Muscle layer of duodenum (tissue), 2 donors: ENCODE measurements around the gene MPRIP.
"Not testable (repeated sequence)": the region's sequence is repeated elsewhere in the genome, so short reads cannot be mapped to it uniquely, and the experiment has no call there.

Source experiments
- H3K27ac ChIP-seq: one replicate; pipeline ENCODE4 v1.7.0; 2013; ENCODE audit warnings: mild to moderate bottlenecking, low read length
- H3K27me3 ChIP-seq: one replicate; pipeline ENCODE4 v1.7.0; 2013; ENCODE audit warnings: low read depth, mild to moderate bottlenecking, control low read depth, low read length
- H3K36me3 ChIP-seq, 2 donors: one replicate each; pipeline ENCODE4 v1.7.0; 2013; ENCODE audit warnings: low read length in 2 of 2, control low read depth in 1 of 2, mild to moderate bottlenecking in 1 of 2; ENCODE audit not compliant: insufficient read depth in 2 of 2, control insufficient read depth in 1 of 2
- H3K4me1 ChIP-seq, 2 donors: one replicate each; pipeline ENCODE4 v1.7.0; 2013; ENCODE audit warnings: low read length in 2 of 2, mild to moderate bottlenecking in 2 of 2, control low read depth in 1 of 2, moderate library complexity in 1 of 2; ENCODE audit not compliant: insufficient read depth in 2 of 2, control insufficient read depth in 1 of 2
- H3K4me3 ChIP-seq, 2 donors: one replicate each; pipeline ENCODE4 v1.7.0; 2013; ENCODE audit warnings: low read length in 2 of 2, low read depth in 1 of 2, mild to moderate bottlenecking in 1 of 2
- H3K9me3 ChIP-seq, 2 donors: one replicate each; pipeline ENCODE4 v1.7.0; 2013; ENCODE audit warnings: low read length in 2 of 2, control low read depth in 1 of 2, mild to moderate bottlenecking in 1 of 2; ENCODE audit not compliant: control insufficient read depth in 1 of 2
- donor health status: healthy.

MPRIP gene

GRCh38 chr17:17190188-17190587 lies 147.9 kb downstream of the MPRIP start:
- H3K4me1 ChIP-seq = peaks cover 0 to 41% of the 10 kb centered on the region in 2 donors
- H3K9me3 ChIP-seq = no peaks in the 10 kb centered on the region
- peak overlapping the region; percentile 10 for H3K27ac ChIP-seq
- peaks cover 10 to 16% of the 10 kb centered on the region in 2 donors for H3K36me3 ChIP-seq
- H3K4me3 ChIP-seq = no peak overlapping the region
- no peaks in the 10 kb centered on the region for H3K27me3 ChIP-seq

- peak overlapping the region in 1 of 2 donors; percentile 2 for H3K4me3 ChIP-seq
- H3K27ac ChIP-seq = peak overlapping the region; percentile 73
- H3K4me1 ChIP-seq = peaks cover 0 to 35% of the 10 kb centered on the region in 2 donors
- peaks cover 10 to 16% of the 10 kb centered on the region in 2 donors for H3K36me3 ChIP-seq
- H3K27me3 ChIP-seq = no peaks in the 10 kb centered on the region
- H3K9me3 ChIP-seq = no peaks in the 10 kb centered on the region
These were observed 149.1 kb downstream of the MPRIP start for GRCh38 chr17:17191346-17191792.

- Histone ChIP-seq H3K4me1 (peaks cover 0 to 29% of the 10 kb centered on the region in 2 donors), H3K4me3 (peak overlapping the region in 1 of 2 donors; percentile 2), H3K9me3 (no peaks in the 10 kb centered on the region), H3K27me3 (no peaks in the 10 kb centered on the region), H3K27ac (peak overlapping the region; percentile 73), H3K36me3 (peaks cover 10 to 16% of the 10 kb centered on the region in 2 donors)
These were observed 149.7 kb downstream of the MPRIP start for GRCh38 chr17:17191961-17192381.

- H3K9me3 ChIP-seq, H3K27me3 ChIP-seq, H3K4me3 ChIP-seq, H3K27ac ChIP-seq, H3K36me3 ChIP-seq: not testable (repeated sequence)
- peaks cover 0 to 24% of the 10 kb centered on the region in 2 donors for H3K4me1 ChIP-seq
These were observed 153.2 kb downstream of the MPRIP start for GRCh38 chr17:17195466-17195865.

- Histone ChIP-seq H3K9me3 (no peaks in the 10 kb centered on the region), H3K27ac (no peak overlapping the region), H3K4me1 (peaks cover 0 to 19% of the 10 kb centered on the region in 2 donors), H3K4me3 (no peak overlapping the region), H3K36me3 (peaks cover 0 to 4% of the 10 kb centered on the region in 2 donors), H3K27me3 (no peaks in the 10 kb centered on the region)
These were observed 154.5 kb downstream of the MPRIP start for GRCh38 chr17:17196776-17197175.

- Histone ChIP-seq H3K36me3 (peaks cover 0 to 11% of the 10 kb centered on the region in 2 donors), H3K27ac (no peak overlapping the region), H3K27me3 (no peaks in the 10 kb centered on the region), H3K4me3 (no peak overlapping the region), H3K9me3 (no peaks in the 10 kb centered on the region), H3K4me1 (peaks cover 0 to 29% of the 10 kb centered on the region in 2 donors)
These were observed 156.0 kb downstream of the MPRIP start for GRCh38 chr17:17198281-17198680.

- H3K4me3 ChIP-seq = no peak overlapping the region
- peak overlapping the region; percentile 45 for H3K27ac ChIP-seq
- H3K36me3 ChIP-seq = peaks cover 0 to 11% of the 10 kb centered on the region in 2 donors
- no peaks in the 10 kb centered on the region for H3K27me3 ChIP-seq
- no peaks in the 10 kb centered on the region for H3K9me3 ChIP-seq
- peaks cover 12 to 49% of the 10 kb centered on the region in 2 donors for H3K4me1 ChIP-seq
These were observed 158.1 kb downstream of the MPRIP start for GRCh38 chr17:17200311-17200710.

GRCh38 chr17:17200831-17201230 lies 158.6 kb downstream of the MPRIP start:
- H3K4me3 ChIP-seq = no peak overlapping the region
- peak overlapping the region; percentile 45 for H3K27ac ChIP-seq
- peaks cover 0 to 11% of the 10 kb centered on the region in 2 donors for H3K36me3 ChIP-seq
- no peaks in the 10 kb centered on the region for H3K9me3 ChIP-seq
- peaks cover 12 to 53% of the 10 kb centered on the region in 2 donors for H3K4me1 ChIP-seq
- no peaks in the 10 kb centered on the region for H3K27me3 ChIP-seq

- Histone ChIP-seq H3K36me3 (peaks cover 0 to 11% of the 10 kb centered on the region in 2 donors), H3K27ac (peak overlapping the region; percentile 45), H3K4me1 (peaks cover 12 to 53% of the 10 kb centered on the region in 2 donors), H3K9me3 (no peaks in the 10 kb centered on the region), H3K4me3 (no peak overlapping the region), H3K27me3 (no peaks in the 10 kb centered on the region)
These were observed 159.0 kb downstream of the MPRIP start for GRCh38 chr17:17201271-17201670.

GRCh38 chr17:17201907-17202306 lies 159.7 kb downstream of the MPRIP start:
- H3K36me3 ChIP-seq = peaks cover 0 to 11% of the 10 kb centered on the region in 2 donors
- no peaks in the 10 kb centered on the region for H3K9me3 ChIP-seq
- no peaks in the 10 kb centered on the region for H3K27me3 ChIP-seq
- no peak overlapping the region for H3K27ac ChIP-seq
- peaks cover 12 to 58% of the 10 kb centered on the region in 2 donors for H3K4me1 ChIP-seq
- H3K4me3 ChIP-seq = no peak overlapping the region

GRCh38 chr17:17203173-17203730 lies 161.0 kb downstream of the MPRIP start:
- H3K4me1 ChIP-seq = peaks cover 12 to 61% of the 10 kb centered on the region in 2 donors
- H3K9me3 ChIP-seq = no peaks in the 10 kb centered on the region
- no peaks in the 10 kb centered on the region for H3K27me3 ChIP-seq
- H3K27ac ChIP-seq = peak overlapping the region; percentile 21
- H3K36me3 ChIP-seq = peaks cover 0 to 11% of the 10 kb centered on the region in 2 donors
- no peak overlapping the region for H3K4me3 ChIP-seq
